ENCODE data around the gene IL1R1. TPM values are rescaled to one million over a fixed set of nuclear protein-coding genes. Genes with fewer than 3 reads are reported as not detected.

The IL1R1 gene
- total and polyA plus RNA-seq, 12 donors = 8.6 to 153 (median 126) TPM

DNA sequence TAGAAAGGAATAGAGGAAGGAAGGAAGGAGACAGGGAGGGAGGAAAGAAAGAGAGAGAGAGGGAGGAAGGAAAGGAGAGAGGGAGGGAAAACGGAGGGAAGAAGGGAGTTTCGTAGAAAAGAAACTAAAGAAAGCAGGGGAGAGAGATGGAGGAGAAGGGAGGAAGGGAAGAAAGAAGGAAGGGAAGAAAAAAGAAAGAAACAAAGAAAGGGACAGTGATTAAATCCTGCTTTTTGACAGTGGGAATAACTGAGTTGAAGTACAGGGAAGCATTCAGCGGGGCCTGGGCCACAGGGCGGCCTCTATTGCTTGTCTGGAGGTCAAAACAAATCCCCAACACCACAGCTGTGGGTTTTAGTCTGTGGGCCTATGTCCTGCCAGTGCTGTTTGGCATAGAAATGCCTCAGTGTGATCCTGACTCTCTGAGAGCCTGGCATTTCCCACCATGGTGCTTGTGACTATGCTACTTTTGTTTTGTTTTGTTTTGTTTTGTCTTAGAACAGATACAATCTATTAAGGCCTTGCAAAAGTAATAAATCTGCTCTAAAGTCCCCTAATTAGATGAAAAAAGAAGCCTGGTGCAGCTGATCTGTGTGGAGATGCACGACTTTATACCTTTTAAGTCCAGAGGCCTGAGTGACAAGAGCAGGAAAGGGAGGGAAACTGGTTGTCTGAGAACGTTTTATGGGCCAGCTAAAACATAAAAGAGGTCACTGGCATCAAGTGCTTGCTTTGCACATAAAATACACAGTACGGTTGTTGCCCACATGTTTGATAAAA, 84.3 kb downstream of the IL1R1 start:
- H3K9me3 ChIP-seq (replicated peaks in 1 of 3) = no peaks in the 10 kb centered on the region
- no peak for TF ChIP-seq POLR2A (IDR thresholded peaks at IDR 0.05)
- TF ChIP-seq, protein P1, sequence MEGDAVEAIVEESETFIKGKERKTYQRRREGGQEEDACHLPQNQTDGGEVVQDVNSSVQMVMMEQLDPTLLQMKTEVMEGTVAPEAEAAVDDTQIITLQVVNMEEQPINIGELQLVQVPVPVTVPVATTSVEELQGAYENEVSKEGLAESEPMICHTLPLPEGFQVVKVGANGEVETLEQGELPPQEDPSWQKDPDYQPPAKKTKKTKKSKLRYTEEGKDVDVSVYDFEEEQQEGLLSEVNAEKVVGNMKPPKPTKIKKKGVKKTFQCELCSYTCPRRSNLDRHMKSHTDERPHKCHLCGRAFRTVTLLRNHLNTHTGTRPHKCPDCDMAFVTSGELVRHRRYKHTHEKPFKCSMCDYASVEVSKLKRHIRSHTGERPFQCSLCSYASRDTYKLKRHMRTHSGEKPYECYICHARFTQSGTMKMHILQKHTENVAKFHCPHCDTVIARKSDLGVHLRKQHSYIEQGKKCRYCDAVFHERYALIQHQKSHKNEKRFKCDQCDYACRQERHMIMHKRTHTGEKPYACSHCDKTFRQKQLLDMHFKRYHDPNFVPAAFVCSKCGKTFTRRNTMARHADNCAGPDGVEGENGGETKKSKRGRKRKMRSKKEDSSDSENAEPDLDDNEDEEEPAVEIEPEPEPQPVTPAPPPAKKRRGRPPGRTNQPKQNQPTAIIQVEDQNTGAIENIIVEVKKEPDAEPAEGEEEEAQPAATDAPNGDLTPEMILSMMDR (IDR thresholded peaks at IDR 0.05) = no peak
- H3K27me3 ChIP-seq = no peaks in the 10 kb centered on the region
- 55 to 58% (median 56%) methylated on average over 7 of the region's 7 CpGs for WGBS, 4 donors
- intact Hi-C loops (cut with DNase I) = no loop called here
- H3K36me3 ChIP-seq (replicated peaks in 1 of 2) = no peaks in the 10 kb centered on the region
- no peak overlapping the region for H3K4me3 ChIP-seq
- H3K27ac ChIP-seq = peak overlapping the region; percentile 56 to 98 (median 96)
- peaks cover 10 to 26% of the 10 kb centered on the region in 2 donors for H3K4me1 ChIP-seq (replicated peaks in 1 of 2)
- peak in 1 of 7 donors; percentile 31 for DNase-seq

DNA sequence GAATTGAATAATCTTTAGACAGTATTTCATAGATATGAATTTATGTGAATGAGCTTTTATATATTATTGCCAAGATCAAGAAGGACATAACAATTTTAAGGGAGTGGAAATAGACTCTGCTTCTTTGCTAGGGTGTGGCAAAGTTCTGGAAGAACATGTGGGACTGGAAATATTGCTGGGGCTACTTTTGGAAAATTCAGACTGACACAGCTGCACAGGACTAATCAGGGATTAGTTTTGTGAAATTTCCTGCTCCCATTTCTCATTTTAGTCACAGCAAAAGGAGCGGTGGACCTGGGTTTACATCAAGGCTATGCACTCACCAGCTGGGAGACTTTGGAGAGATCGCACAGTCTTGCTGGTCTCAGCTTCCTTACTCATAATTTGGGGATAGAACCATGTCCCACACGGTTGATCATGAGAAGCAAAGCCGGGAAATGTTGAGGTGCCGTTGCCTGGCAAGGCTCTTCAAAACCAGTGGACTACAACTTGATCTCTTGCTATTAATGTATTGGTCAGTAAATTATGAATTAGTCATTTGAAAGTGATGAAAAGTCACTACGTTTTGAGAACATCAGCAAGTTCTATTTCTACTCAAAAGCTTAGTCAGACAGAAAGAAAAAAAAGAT, 86.7 kb downstream of the IL1R1 start:
- WGBS, 4 donors = 85 to 91% (median 89%) methylated on average over 6 of the region's 6 CpGs
- peak overlapping the region in 1 of 5 donors; percentile 98 for H3K27ac ChIP-seq

More for the DNA sequence above, 86.7 kb downstream of the IL1R1 start:
- Histone ChIP-seq H3K4me1 (replicated peaks in 1 of 2) (peaks cover 10 to 26% of the 10 kb centered on the region in 2 donors), H3K4me3 (no peak overlapping the region), H3K27me3 (no peaks in the 10 kb centered on the region), H3K36me3 (replicated peaks in 1 of 2) (no peaks in the 10 kb centered on the region), H3K9me3 (replicated peaks in 1 of 3) (no peaks in the 10 kb centered on the region)
- TF ChIP-seq, protein P1 (IDR thresholded peaks at IDR 0.05) = no peak
- no peak for TF ChIP-seq POLR2A (IDR thresholded peaks at IDR 0.05)
- intact Hi-C loops (cut with DNase I) = no loop called here
- DNase-seq = no peak

Other genes starting within 250 kb of the IL1R1 start
- gene IL1R2, start 150.8 kb upstream of the IL1R1 start, total RNA-seq = 10 to 100 TPM in 7 of 9 donors, 1 to 10 TPM in 2; 4.5 to 26.0 (median 12.5) TPM
- 10 to 100 TPM in 2 of 3 donors, 1 to 10 TPM in 1; 6.7 to 17.9 (median 10.8) TPM for gene IL1R2, start 150.8 kb upstream of the IL1R1 start, polyA plus RNA-seq
- gene IL1RL2, start 44.3 kb downstream of the IL1R1 start, total RNA-seq = 1 to 10 TPM in 8 of 9 donors, under 1 TPM in 1; 0.22 to 4.6 (median 1.9) TPM
- gene IL1RL2, start 44.3 kb downstream of the IL1R1 start, polyA plus RNA-seq = 1 to 10 TPM; 1.2 to 4.0 (median 1.5) TPM
- gene IL1RL1, start 168.8 kb downstream of the IL1R1 start, total RNA-seq = 10 to 100 TPM in 7 of 9 donors, 1 to 10 TPM in 2; 2.1 to 74.8 (median 25.3) TPM
- gene IL1RL1, start 168.8 kb downstream of the IL1R1 start, polyA plus RNA-seq = 10 to 100 TPM; 11.5 to 60.5 (median 17.4) TPM
- gene IL18R1, start 213.1 kb downstream of the IL1R1 start, total RNA-seq = 1 to 10 TPM; 1.2 to 5.5 (median 4.3) TPM
- gene IL18R1, start 213.1 kb downstream of the IL1R1 start, polyA plus RNA-seq = 1 to 10 TPM; 2.3 to 3.1 (median 2.4) TPM